Liver (tissue), 9 donors: ENCODE results near the gene LMOD3. TPM values are rescaled to one million over a fixed set of nuclear protein-coding genes. Genes with fewer than 3 reads are reported as not detected.

Source experiments
- DNase-seq: peaks from one replicate; pipeline ENCODE4 v3.0.0-alpha.2; 2017; ENCODE audit warnings: low spot score
- H3K27ac ChIP-seq, 2 donors: one replicate each; pipeline ENCODE4 v1.7.0; 2013; ENCODE audit warnings: inconsistent platforms in 2 of 2, low read length in 2 of 2, control low read depth in 1 of 2, low read depth in 1 of 2, mild to moderate bottlenecking in 1 of 2
- H3K27me3 ChIP-seq, 4 donors: one replicate each; pipeline versions ENCODE4 v1.6.1 to v1.7.0; 2013; ENCODE audit warnings: low read length in 3 of 4, inconsistent platforms in 1 of 4, mild to moderate bottlenecking in 1 of 4, moderate library complexity in 1 of 4; ENCODE audit not compliant: control insufficient read depth in 4 of 4, insufficient read depth in 4 of 4
- H3K36me3 ChIP-seq, 4 donors: one replicate each; pipeline versions ENCODE4 v1.6.1 to v1.7.0; 2013; ENCODE audit warnings: low read length in 3 of 4, mild to moderate bottlenecking in 3 of 4, low read depth in 1 of 4, moderate library complexity in 1 of 4; ENCODE audit not compliant: control insufficient read depth in 4 of 4, insufficient read depth in 3 of 4
- H3K4me1 ChIP-seq, 4 donors: one replicate each; pipeline versions ENCODE4 v1.6.1 to v1.7.0; 2013; ENCODE audit warnings: low read length in 3 of 4, mild to moderate bottlenecking in 3 of 4, moderate library complexity in 1 of 4; ENCODE audit not compliant: control insufficient read depth in 4 of 4, insufficient read depth in 4 of 4
- H3K4me3 ChIP-seq, 3 donors: one replicate each; pipeline versions ENCODE4 v1.6.1 to v1.7.0; 2013; ENCODE audit warnings: low read length in 3 of 3, control low read depth in 1 of 3, low read depth in 1 of 3, mild to moderate bottlenecking in 1 of 3
- H3K9ac ChIP-seq, 2 donors: one replicate each; pipeline ENCODE4 v1.7.0; 2013; ENCODE audit warnings: low read length in 2 of 2, mild to moderate bottlenecking in 2 of 2, moderate library complexity in 2 of 2, control low read depth in 1 of 2, low read depth in 1 of 2
- H3K9me3 ChIP-seq, 4 donors: one replicate each; pipeline versions ENCODE4 v1.6.1 to v1.7.0; 2013; ENCODE audit warnings: low read length in 3 of 4; ENCODE audit not compliant: control insufficient read depth in 4 of 4
- ATF3 ChIP-seq: IDR thresholded peaks from 2 replicates; pipeline ENCODE4 v1.6.1; 2016; ENCODE audit warnings: antibody characterized with exemption
- EGR1 ChIP-seq, 2 donors: IDR thresholded peaks; 2 replicates each; pipeline ENCODE4 v1.6.1; 2016 to 2018; ENCODE audit warnings: antibody characterized with exemption in 2 of 2, low read depth in 2 of 2
- FOXA2 ChIP-seq: IDR thresholded peaks from 2 replicates; pipeline ENCODE4 v1.6.1; 2016; ENCODE audit warnings: antibody characterized with exemption
- GABPA ChIP-seq, 2 donors: IDR thresholded peaks in 1 of 2; conservative IDR thresholded peaks in 1 of 2; 2 replicates each; pipeline ENCODE4 v1.6.1; 2016; ENCODE audit warnings: antibody characterized with exemption in 2 of 2, mild to moderate bottlenecking in 1 of 2, moderate library complexity in 1 of 2
- HNF4A ChIP-seq, 2 donors: conservative IDR thresholded peaks; 2 replicates each; pipeline ENCODE4 v1.6.1; 2016; ENCODE audit warnings: antibody characterized with exemption in 2 of 2, mild to moderate bottlenecking in 2 of 2
- HNF4G ChIP-seq: IDR thresholded peaks from 2 replicates; pipeline ENCODE4 v1.6.1; 2016; ENCODE audit warnings: antibody characterized with exemption
- JUND ChIP-seq, 2 donors: IDR thresholded peaks; 2 replicates each; pipeline ENCODE4 v1.6.1; 2016; ENCODE audit warnings: antibody characterized with exemption in 2 of 2
- MAX ChIP-seq: IDR thresholded peaks from 2 replicates; pipeline ENCODE4 v1.6.1; 2016; ENCODE audit warnings: antibody characterized with exemption
- NR2F2 ChIP-seq: IDR thresholded peaks from 2 replicates; pipeline ENCODE4 v1.6.1; 2016; ENCODE audit warnings: antibody characterized with exemption
- RAD21 ChIP-seq, 2 donors: IDR thresholded peaks; 2 replicates each; pipeline ENCODE4 v1.6.1; 2016; ENCODE audit warnings: antibody characterized with exemption in 2 of 2, mild to moderate bottlenecking in 2 of 2
- REST ChIP-seq: IDR thresholded peaks from 2 replicates; pipeline ENCODE4 v1.6.1; 2016; ENCODE audit warnings: antibody characterized with exemption, mild to moderate bottlenecking
- RXRA ChIP-seq, 2 donors: IDR thresholded peaks; 2 replicates each; pipeline ENCODE4 v1.6.1; 2017 to 2018; ENCODE audit warnings: antibody characterized with exemption in 2 of 2, mild to moderate bottlenecking in 1 of 2
- SP1 ChIP-seq: IDR thresholded peaks from 2 replicates; pipeline ENCODE4 v1.6.1; 2018; ENCODE audit warnings: antibody characterized with exemption, mild to moderate bottlenecking
- TAF1 ChIP-seq: conservative IDR thresholded peaks from 2 replicates; pipeline ENCODE4 v1.6.1; 2016; ENCODE audit warnings: antibody characterized with exemption, mild to moderate bottlenecking
- YY1 ChIP-seq: IDR thresholded peaks from 2 replicates; pipeline ENCODE4 v1.6.1; 2016; ENCODE audit warnings: antibody characterized with exemption, mild to moderate bottlenecking
- ZBTB33 ChIP-seq: IDR thresholded peaks from 2 replicates; pipeline ENCODE4 v1.6.1; 2016; ENCODE audit warnings: antibody characterized with exemption
- WGBS: extraction: QIAGEN DNeasy Blood & Tissue Kit; methylation state at CpG from one replicate; pipeline ENCODE4 v1.1.7; 2013; 5-methylcytosine and 5-hydroxymethylcytosine counted together
- polyA plus RNA-seq, 2 donors: library from polyadenylated mRNA; stranded (reverse) in 1 of 2; unstranded in 1 of 2; fragments of 200-250 nt in 1 of 2; fragments of >200 nt in 1 of 2; fragmentation: Nextera tagmentation in 1 of 2; extraction: Ambion mirVana in 1 of 2; gene quantifications; one replicate each; pipeline versions ENCODE4 v1.2.1 to v1.2.3, GENCODE V29; 2013 to 2015
- total RNA-seq, 2 donors: library from RNA; depleted of rRNA; stranded (reverse); fragments of >200 nt; gene quantifications; one replicate each; pipeline ENCODE4 v1.2.3, GENCODE V29; 2014
- donor health status: healthy.
- donor health status: healthy.
- donor health status: healthy.
- donor health status: healthy.
- donor health status: healthy.

The LMOD3 gene
- total and polyA plus RNA-seq, 4 donors = 0.02 to 0.04 TPM; not detected in 2

- TF ChIP-seq YY1 = no peak
- TF ChIP-seq ATF3 = no peak
- TF ChIP-seq NR2F2 = no peak
- no peak for TF ChIP-seq REST
- TF ChIP-seq SP1 = no peak
- no peak for TF ChIP-seq RXRA (IDR thresholded peaks at IDR 0.05)
- Histone ChIP-seq H3K4me1 (no peaks in the 10 kb centered on the region), H3K9ac (no peak overlapping the region), H3K4me3 (no peak overlapping the region), H3K27ac (no peak overlapping the region), H3K9me3 (no peaks in the 10 kb centered on the region), H3K27me3 (no peaks in the 10 kb centered on the region), H3K36me3 (no peaks in the 10 kb centered on the region)
- no peak for DNase-seq
Measured at GRCh38 chr3:69128509-69128908, 6.1 kb upstream of the LMOD3 start.

- no peak for TF ChIP-seq TAF1
- TF ChIP-seq HNF4G = no peak
- TF ChIP-seq FOXA2 = no peak
- no peak for TF ChIP-seq NR2F2
- no peak for TF ChIP-seq ZBTB33
- no peak for TF ChIP-seq SP1
- no peak for TF ChIP-seq RXRA (IDR thresholded peaks at IDR 0.05)
- no peak for TF ChIP-seq GABPA (IDR thresholded peaks at IDR 0.05 in 1 of 2, conservative IDR thresholded peaks at IDR 0.05 in 1 of 2)
- TF ChIP-seq YY1 = no peak
- H3K27ac ChIP-seq = no peak overlapping the region
- no peak for DNase-seq
- no peaks in the 10 kb centered on the region for H3K27me3 ChIP-seq
- 70% methylated on average over 2 of the region's 2 CpGs for WGBS
- H3K9ac ChIP-seq = no peak overlapping the region
- no peaks in the 10 kb centered on the region for H3K4me1 ChIP-seq
- no peak overlapping the region for H3K4me3 ChIP-seq
- no peaks in the 10 kb centered on the region for H3K36me3 ChIP-seq
- no peaks in the 10 kb centered on the region for H3K9me3 ChIP-seq
Measured at GRCh38 chr3:69126999-69127398, 4.6 kb upstream of the LMOD3 start.

- H3K27me3 ChIP-seq = no peaks in the 10 kb centered on the region
- no peaks in the 10 kb centered on the region for H3K9me3 ChIP-seq
- no peak overlapping the region for H3K27ac ChIP-seq
- WGBS = 92% methylated on average over 3 of the region's 3 CpGs
- no peak for DNase-seq
- no peaks in the 10 kb centered on the region for H3K4me1 ChIP-seq
- H3K36me3 ChIP-seq = no peaks in the 10 kb centered on the region
- no peak overlapping the region for H3K9ac ChIP-seq
- no peak overlapping the region for H3K4me3 ChIP-seq
- TF ChIP-seq SP1 (no peak), JUND (IDR thresholded peaks at IDR 0.05) (no peak), EGR1 (IDR thresholded peaks at IDR 0.05; ENCODE audit: low read depth in 2 of 2) (no peak), MAX (no peak), NR2F2 (no peak), ZBTB33 (no peak), RXRA (IDR thresholded peaks at IDR 0.05) (no peak), GABPA (IDR thresholded peaks at IDR 0.05 in 1 of 2, conservative IDR thresholded peaks at IDR 0.05 in 1 of 2) (no peak), FOXA2 (no peak), REST (no peak), RAD21 (IDR thresholded peaks at IDR 0.05) (no peak), YY1 (no peak), HNF4A (conservative IDR thresholded peaks at IDR 0.05) (no peak)
Measured at GRCh38 chr3:69126216-69126615, 3.8 kb upstream of the LMOD3 start.
